IPS-NIHi7 (cell line): Measurements from ENCODE around the gene HSD11B2.
"Not testable (repeated sequence)": the region's sequence is repeated elsewhere in the genome, so short reads cannot be mapped to it uniquely, and the experiment has no call there.

ENCODE experiments used
- DNase-seq: peaks from one replicate; pipeline ENCODE4 v3.0.0; 2012; ENCODE audit warnings: mixed read lengths; ENCODE audit errors: extremely low spot score

The HSD11B2 gene

GRCh38 chr16:67415421-67415820, 15.5 kb upstream of the HSD11B2 start:
- DNase-seq = not testable (repeated sequence)

GRCh38 chr16:67415872-67416793, 14.8 kb upstream of the HSD11B2 start, which contains the start of gene ZDHHC1:
Gene ZDHHC1 (minus strand): TSS chr16:67416477. CDS start chr16:67407775, 8,702 bp downstream.
- peak; percentile 87 for DNase-seq

GRCh38 chr16:67417333-67418061, 13.4 kb upstream of the HSD11B2 start:
- DNase-seq = no peak

GRCh38 chr16:67419502-67419901, 11.4 kb upstream of the HSD11B2 start:
- DNase-seq = no peak

GRCh38 chr16:67419931-67420330, 11.0 kb upstream of the HSD11B2 start:
- DNase-seq = no peak

- no peak for DNase-seq
Observed at GRCh38 chr16:67421030-67421429, 9.9 kb upstream of the HSD11B2 start.

- no peak for DNase-seq
Observed at GRCh38 chr16:67423015-67423414, 7.9 kb upstream of the HSD11B2 start.

GRCh38 chr16:67423611-67424260, 7.2 kb upstream of the HSD11B2 start:
- peak; percentile 75 for DNase-seq

- DNase-seq = no peak
Observed at GRCh38 chr16:67424261-67424615, 6.7 kb upstream of the HSD11B2 start.

- no peak for DNase-seq
Observed at GRCh38 chr16:67425061-67425460, 5.9 kb upstream of the HSD11B2 start.

GRCh38 chr16:67425580-67425979, 5.3 kb upstream of the HSD11B2 start:
- no peak for DNase-seq

- DNase-seq = no peak
Observed at GRCh38 chr16:67426022-67426421, 4.9 kb upstream of the HSD11B2 start.

GRCh38 chr16:67426950-67427349, 4.0 kb upstream of the HSD11B2 start:
- DNase-seq = no peak

- peak; percentile 90 for DNase-seq
Observed at GRCh38 chr16:67428146-67428731, 2.7 kb upstream of the HSD11B2 start.

GRCh38 chr16:67429053-67429798, 1.7 kb upstream of the HSD11B2 start:
- DNase-seq = no peak

- no peak for DNase-seq
Observed at GRCh38 chr16:67429799-67430503, 970 bp upstream of the HSD11B2 start.

- DNase-seq = no peak
Observed at GRCh38 chr16:67430504-67430976, 381 bp upstream of the HSD11B2 start.

- peak; percentile 75 for DNase-seq
Observed at GRCh38 chr16:67431775-67432505, 1.0 kb downstream of the HSD11B2 start.

- DNase-seq = no peak
Observed at GRCh38 chr16:67432506-67432890, 1.6 kb downstream of the HSD11B2 start.
